ENCODE measurements around the gene RAB11B. TPM values are rescaled to one million over a fixed set of nuclear protein-coding genes. Genes with fewer than 3 reads are reported as not detected.

Gene RAB11B
- total and polyA plus RNA-seq, 2 of the 13 experiments (the other 11 are each of a cell fraction or from before 2014, with no cell fraction given) = 6.0 to 28.4 TPM

GRCh38 chr19:8444677-8445487 lies 54.7 kb downstream of the RAB11B start, which contains the start of gene HNRNPM (continued):
- no peak for TF ChIP-seq ZMAT5 (CRISPR knock-in tag; IDR thresholded peaks at IDR 0.05; ENCODE audit: borderline replicate concordance, low read depth)
- peak; percentile 26; the same call in 1 of the 2 replicates for TF ChIP-seq ZXDC (CRISPR knock-in tag; IDR thresholded peaks at IDR 0.05)
- TF ChIP-seq SMARCC2 (IDR thresholded peaks at IDR 0.05) = no peak
- peak; percentile 27 for TF ChIP-seq ZNF329 (CRISPR knock-in tag; IDR thresholded peaks at IDR 0.05; ENCODE audit: low read depth)
- peak; percentile 91; the same call in 1 of the 2 replicates for TF ChIP-seq KAT7 (CRISPR knock-in tag; IDR thresholded peaks at IDR 0.05; ENCODE audit: borderline replicate concordance)
- no peak for TF ChIP-seq ZNF124 (CRISPR knock-in tag; IDR thresholded peaks at IDR 0.05)
- TF ChIP-seq HMGXB4 (CRISPR knock-in tag; IDR thresholded peaks at IDR 0.05; ENCODE audit: borderline replicate concordance in 1 of 2, low read depth in 1 of 2) = peak in 1 of 2 experiments; percentile 76; a peak in 3 of 4 replicates
- TF ChIP-seq THRA (CRISPR knock-in tag; IDR thresholded peaks at IDR 0.05; ENCODE audit: borderline replicate concordance) = no peak
- TF ChIP-seq ZSCAN9 (CRISPR knock-in tag; IDR thresholded peaks at IDR 0.05; ENCODE audit: borderline replicate concordance) = peak; percentile 76; the same call in 1 of the 2 replicates
- TF ChIP-seq AGO2 (optimal IDR thresholded peaks at IDR 0.05; ENCODE audit: low read depth, low read length) = peak; percentile 96
- TF ChIP-seq SP140L (CRISPR knock-in tag; IDR thresholded peaks at IDR 0.05; ENCODE audit: borderline replicate concordance) = no peak
- TF ChIP-seq SAFB2 (CRISPR knock-in tag; IDR thresholded peaks at IDR 0.05; ENCODE audit: borderline replicate concordance, low read depth) = no peak
- TF ChIP-seq ZNF572 (CRISPR knock-in tag; IDR thresholded peaks at IDR 0.05) = no peak
- TF ChIP-seq NKX3-1 (CRISPR knock-in tag; IDR thresholded peaks at IDR 0.05) = peak; percentile 88
- TF ChIP-seq SIX4 (CRISPR knock-in tag; IDR thresholded peaks at IDR 0.05) = no peak
- no peak; the same call in 1 of the 2 replicates for TF ChIP-seq ZNF225 (CRISPR knock-in tag; IDR thresholded peaks at IDR 0.05)
- TF ChIP-seq GLMP (CRISPR knock-in tag; IDR thresholded peaks at IDR 0.05; ENCODE audit: borderline replicate concordance) = no peak
- peak; percentile 54; the same call in 1 of the 2 replicates for TF ChIP-seq ELK4 (CRISPR knock-in tag; IDR thresholded peaks at IDR 0.05; ENCODE audit: borderline replicate concordance)
- 0 out of 2 replicates have a peak, but pooled peaks have one; percentile 13 for TF ChIP-seq ZNF460 (CRISPR knock-in tag; IDR thresholded peaks at IDR 0.05; ENCODE audit: borderline replicate concordance)
